GM19025 (cell line): ENCODE results near the gene ADAMTSL3.
"Not testable (repeated sequence)": the region's sequence is repeated elsewhere in the genome, so short reads cannot be mapped to it uniquely, and the experiment has no call there.

Experiments
- ATAC-seq: cut with Tn5 transposase; IDR thresholded peaks from one replicate; pipeline ENCODE4 v1.9.1; 2021; ENCODE audit warnings: mild to moderate bottlenecking, low read depth, moderate library complexity; ENCODE audit not compliant: unreplicated experiment

Gene ADAMTSL3

GRCh38 chr15:83695901-83696425, 42.0 kb downstream of the ADAMTSL3 start:
- no peak for ATAC-seq

- no peak for ATAC-seq
Measured at GRCh38 chr15:83697716-83698115, 43.8 kb downstream of the ADAMTSL3 start.

DNA sequence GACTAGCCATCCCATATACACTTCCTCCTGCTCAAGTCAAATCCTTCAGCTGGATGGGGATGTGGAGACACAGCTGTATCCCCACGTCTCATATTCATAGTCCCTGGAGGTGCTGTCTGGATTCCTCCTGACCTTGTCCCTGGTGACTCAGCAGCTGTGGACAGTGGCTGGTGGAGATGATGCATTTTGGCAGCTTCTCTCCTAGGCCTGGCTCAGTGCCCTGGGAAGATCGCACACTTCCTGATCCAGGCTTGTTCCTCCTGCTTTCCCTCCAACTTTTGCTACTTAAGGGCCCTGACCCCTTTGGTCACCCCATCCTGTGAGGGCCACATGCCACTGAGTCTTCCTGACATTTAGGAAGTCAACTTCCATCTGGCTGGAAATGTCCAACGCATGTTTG, 44.4 kb downstream of the ADAMTSL3 start:
- no peak for ATAC-seq

DNA sequence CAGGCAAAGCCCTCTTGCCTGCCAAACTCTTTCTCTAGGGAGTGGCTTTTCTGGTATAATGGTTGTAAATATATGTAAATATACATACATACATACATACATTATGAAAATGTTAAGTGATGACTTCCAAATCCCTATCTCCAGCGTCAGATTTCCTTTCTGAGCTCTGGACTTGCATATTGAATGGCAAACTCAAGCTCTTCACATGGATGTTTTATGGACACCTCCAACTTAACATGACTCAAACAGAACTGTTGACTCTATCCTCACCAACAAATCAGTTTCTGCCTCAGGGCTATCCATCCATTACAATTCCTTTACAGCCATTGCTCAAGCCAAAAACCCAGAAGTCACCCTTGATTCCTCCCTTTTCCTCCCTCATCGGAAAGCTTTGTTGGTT, 45.1 kb downstream of the ADAMTSL3 start:
- no peak for ATAC-seq

DNA sequence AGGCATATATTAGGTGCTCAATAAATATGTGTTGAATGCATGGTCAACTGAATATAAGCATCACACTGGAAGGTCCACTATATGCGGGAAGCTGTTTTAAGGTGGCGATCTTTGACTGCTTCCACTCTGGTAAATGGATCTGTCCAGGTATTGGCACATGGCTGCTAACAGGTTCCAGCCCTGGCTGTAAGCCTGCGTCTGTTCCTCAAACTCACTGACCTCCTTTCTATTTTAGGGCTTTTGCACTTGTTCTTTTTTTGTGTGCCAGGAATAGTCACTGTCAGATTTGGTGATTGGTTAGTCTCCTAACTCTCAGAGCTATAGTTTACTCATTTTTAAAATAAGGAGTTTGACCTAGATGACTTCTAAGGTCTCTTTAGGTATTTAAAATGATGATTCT, 46.2 kb downstream of the ADAMTSL3 start:
- no peak for ATAC-seq

DNA sequence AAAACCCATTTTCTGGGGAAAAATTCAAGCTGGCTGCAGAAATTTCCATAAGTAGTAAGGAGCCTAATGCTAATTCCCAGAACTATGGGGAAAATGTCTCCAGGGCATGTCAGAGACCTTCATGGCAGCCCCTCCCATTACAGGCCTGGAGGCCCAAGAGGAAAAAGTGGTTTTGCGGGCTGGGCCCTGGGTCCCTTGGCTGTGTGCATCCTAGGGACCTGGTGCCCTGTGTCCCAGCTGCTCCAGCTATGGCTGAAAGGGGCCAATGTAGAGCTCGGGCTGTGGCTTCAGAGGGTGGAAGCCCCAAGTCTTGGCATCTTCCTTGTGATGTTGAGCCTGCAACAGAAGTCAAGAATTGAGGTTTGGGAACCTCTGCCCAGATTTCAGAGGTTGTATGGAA, 48.4 kb downstream of the ADAMTSL3 start:
- not testable (repeated sequence) for ATAC-seq

DNA sequence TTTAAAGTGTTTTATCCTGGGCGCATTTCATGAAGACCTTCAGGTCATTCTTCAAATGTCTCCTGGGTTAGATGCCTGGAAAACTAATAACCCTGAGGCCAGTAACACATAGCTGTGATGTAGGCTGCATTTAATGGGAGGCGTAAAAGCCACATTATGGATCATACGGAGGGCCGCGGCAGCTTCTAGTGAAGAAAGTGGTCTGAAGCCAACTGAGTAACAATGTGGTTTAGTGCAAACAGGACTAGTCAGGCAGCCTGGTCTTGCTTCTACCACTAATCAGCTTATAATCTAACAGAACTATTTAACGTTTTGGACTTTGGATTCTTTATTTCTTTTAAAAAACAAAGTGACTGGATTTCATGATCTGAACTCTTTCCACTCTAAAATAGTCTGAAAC, 54.4 kb downstream of the ADAMTSL3 start:
- no peak for ATAC-seq

GRCh38 chr15:83709241-83709640, 55.3 kb downstream of the ADAMTSL3 start:
- no peak for ATAC-seq

- ATAC-seq = no peak
Measured at GRCh38 chr15:83709811-83710210, 55.9 kb downstream of the ADAMTSL3 start.

GRCh38 chr15:83710452-83710851, 56.5 kb downstream of the ADAMTSL3 start:
- ATAC-seq = no peak

- ATAC-seq = no peak
Measured at GRCh38 chr15:83711236-83711635, 57.3 kb downstream of the ADAMTSL3 start.

- no peak for ATAC-seq
Measured at GRCh38 chr15:83713242-83713641, 59.3 kb downstream of the ADAMTSL3 start.

- no peak for ATAC-seq
Measured at GRCh38 chr15:83714939-83715628, 61.2 kb downstream of the ADAMTSL3 start.

- ATAC-seq = no peak
Measured at GRCh38 chr15:83716605-83717004, 62.7 kb downstream of the ADAMTSL3 start.

DNA sequence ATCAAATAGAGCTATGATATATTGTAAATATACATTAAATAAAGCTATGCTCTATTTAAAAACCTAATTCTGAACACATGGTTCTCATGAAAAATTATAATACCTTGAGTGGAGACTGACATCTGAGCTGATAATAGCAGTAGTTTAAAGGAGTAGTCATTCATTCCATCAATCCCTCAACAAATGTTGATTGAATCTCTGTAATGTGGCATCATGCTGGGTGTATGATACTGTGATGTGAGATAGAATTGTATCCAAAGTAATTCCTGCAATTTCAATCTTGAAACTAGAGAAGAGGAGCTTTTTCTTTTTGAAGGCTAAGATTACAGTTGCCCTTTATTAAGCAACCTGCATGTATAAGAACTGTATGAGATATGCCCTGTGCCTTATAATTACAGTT, 63.1 kb downstream of the ADAMTSL3 start:
- ATAC-seq = no peak

DNA sequence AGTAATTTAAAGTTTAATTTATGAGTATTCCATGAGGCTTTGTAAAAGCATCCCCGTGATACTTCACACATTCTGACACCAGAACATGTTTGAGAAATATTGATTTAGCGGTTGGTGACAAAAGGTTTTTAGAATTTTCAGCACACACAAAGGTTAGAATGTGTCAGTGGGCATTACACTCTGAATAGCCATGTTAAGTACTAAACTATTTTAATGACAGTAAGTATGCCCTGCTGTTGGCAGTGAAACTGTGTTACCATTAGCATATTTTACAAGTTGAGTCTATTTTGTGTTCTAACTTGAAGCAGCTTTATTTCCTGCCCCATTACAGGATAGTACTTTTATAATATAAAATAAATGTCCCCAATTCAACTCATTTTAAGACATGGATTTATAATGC, 66.5 kb downstream of the ADAMTSL3 start:
- ATAC-seq = no peak

- no peak for ATAC-seq
Measured at GRCh38 chr15:83721031-83721430, 67.1 kb downstream of the ADAMTSL3 start.

GRCh38 chr15:83721981-83722380, 68.1 kb downstream of the ADAMTSL3 start:
- ATAC-seq = no peak

DNA sequence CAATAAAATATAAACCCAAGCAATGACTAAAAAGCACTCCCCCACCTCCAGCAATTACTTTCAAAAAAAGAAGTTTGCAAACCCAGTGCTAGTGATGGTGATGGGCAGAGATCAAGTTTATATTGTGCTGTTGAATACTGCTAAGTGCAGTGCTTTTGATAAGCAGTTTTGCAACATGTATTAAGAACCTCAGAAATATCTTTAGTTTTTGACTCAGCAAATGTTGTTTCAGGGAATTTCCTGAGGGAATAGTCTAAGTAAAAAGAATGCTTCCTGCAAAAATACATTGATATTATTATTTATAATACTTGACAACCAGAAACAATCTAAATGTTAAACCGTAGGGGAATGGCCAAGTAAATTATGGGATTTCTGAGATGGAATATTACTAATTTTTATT, 69.3 kb downstream of the ADAMTSL3 start:
- ATAC-seq = no peak

GRCh38 chr15:83732196-83732595, 78.3 kb downstream of the ADAMTSL3 start:
- ATAC-seq = no peak

DNA sequence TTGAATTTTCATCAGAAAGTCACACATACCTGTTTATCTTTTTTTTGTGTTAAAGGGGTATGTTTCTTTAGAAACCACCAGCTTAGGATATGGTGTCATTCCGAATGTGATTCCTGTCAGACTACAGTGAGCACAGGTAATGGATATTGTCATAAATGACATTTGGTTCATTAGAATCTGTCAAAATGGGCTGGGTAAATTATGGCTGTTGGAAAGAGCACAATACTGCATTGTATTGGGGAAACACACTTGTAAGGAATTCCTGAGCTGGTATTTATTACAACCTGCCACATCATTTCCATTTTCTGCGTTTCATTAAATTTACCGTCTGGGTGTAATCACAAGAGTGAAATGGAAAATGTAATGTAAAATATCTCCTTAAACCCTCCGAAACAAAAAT, 78.8 kb downstream of the ADAMTSL3 start:
- no peak for ATAC-seq

DNA sequence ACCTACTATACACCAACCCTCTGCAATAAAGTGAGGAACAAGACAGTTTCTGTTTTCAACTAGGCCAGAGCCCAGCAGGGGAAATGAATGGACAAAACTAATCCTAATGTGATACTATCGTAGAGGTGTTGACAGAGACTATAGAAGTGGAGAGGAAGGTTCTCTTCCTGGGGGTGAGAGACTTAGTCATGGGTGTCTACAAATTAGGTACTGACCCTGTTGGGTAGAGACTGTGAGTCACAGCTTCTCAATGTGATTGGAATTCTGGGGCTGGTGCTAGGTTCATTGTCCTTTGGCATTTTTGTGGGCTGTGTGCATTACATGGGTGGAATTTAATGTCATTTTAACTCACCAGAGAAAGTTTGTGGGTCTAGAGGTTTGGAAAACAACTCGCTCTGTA, 79.3 kb downstream of the ADAMTSL3 start:
- no peak for ATAC-seq

DNA sequence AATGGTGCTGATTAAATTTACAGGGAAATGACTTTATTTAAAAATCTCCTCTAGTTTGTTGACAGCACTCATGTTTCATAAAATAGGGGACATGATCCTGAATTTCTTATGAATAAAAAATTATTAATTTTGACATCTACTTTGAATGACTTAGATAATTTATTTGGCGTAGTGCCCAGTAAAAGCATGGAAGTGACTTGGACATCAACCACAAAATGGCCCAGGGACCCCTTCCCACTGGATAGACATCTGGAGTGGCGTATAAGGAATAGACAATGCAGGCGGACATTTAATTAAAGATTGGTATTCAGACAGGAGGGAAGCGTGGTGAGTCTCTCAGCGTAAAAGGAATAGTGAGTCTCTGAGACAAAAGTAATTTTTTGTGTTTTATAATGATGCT, 79.8 kb downstream of the ADAMTSL3 start:
- ATAC-seq = no peak
